Endothelial cell of umbilical vein (primary cell): ENCODE results near the gene ASS1. TPM values are rescaled to one million over a fixed set of nuclear protein-coding genes. Genes with fewer than 3 reads are reported as not detected.

Experiments
- BruUV-seq: library from RNA; stranded (reverse); fragments of 400-500 nt; replicated peaks from 2 replicates; lab custom pipeline; 2021; lab: Mats Ljungman, UMichigan
- CTCF ChIA-PET: fragments of 300-600, 350-600 bp; sonication (Branson Sonifier 250); formaldehyde crosslinking; loops from one replicate; lab custom pipeline; 2021; ENCODE audit warnings: antibody characterized with exemption, inconsistent platforms; lab: Charles Lee
- POLR2A ChIA-PET: fragments of 300-600, 350-600 bp; sonication (Branson Sonifier 250); formaldehyde crosslinking; loops from one replicate; lab custom pipeline; 2021; ENCODE audit warnings: antibody characterized with exemption, inconsistent platforms; lab: Charles Lee
- DNase-seq: peaks from one replicate; pipeline ENCODE4 v3.0.0-alpha.2; 2011; ENCODE audit warnings: low read depth, low spot score
- FAIRE-seq: peaks from 2 replicates; lab custom pipeline; 2011; peaks lifted over from hg19 to GRCh38; lab: Jason Lieb, UNC
- H2AFZ ChIP-seq: 2 replicates; pipeline ENCODE4 v1.6.0; 2012; ENCODE audit warnings: low read depth, low read length, control low read depth, inconsistent platforms
- H3K27ac ChIP-seq: 2 replicates; pipeline ENCODE4 v1.5.1; 2011; ENCODE audit warnings: low read depth, mild to moderate bottlenecking, control low read depth, low read length, moderate library complexity; ENCODE audit not compliant: insufficient read depth
- H3K27me3 ChIP-seq, 2 experiments: 2 replicates each; pipeline versions ENCODE4 v1.6.0 to v1.6.1; 2011; ENCODE audit warnings: low read length in 2 of 2, mixed read lengths in 1 of 2; ENCODE audit not compliant: control insufficient read depth in 2 of 2, insufficient read depth in 2 of 2
- H3K36me3 ChIP-seq, 2 experiments: 2 replicates in 1 of 2; 3 replicates in 1 of 2; pipeline ENCODE4 v1.5.1; 2011; ENCODE audit warnings: low read length in 2 of 2, mild to moderate bottlenecking in 1 of 2, moderate library complexity in 1 of 2; ENCODE audit not compliant: control insufficient read depth in 2 of 2, insufficient read depth in 2 of 2; ENCODE audit errors: extremely low read depth in 1 of 2
- H3K4me1 ChIP-seq: 3 replicates; pipeline ENCODE4 v1.5.1; 2011; ENCODE audit warnings: mild to moderate bottlenecking, low read length; ENCODE audit not compliant: control insufficient read depth, insufficient read depth; ENCODE audit errors: extremely low read depth
- H3K4me2 ChIP-seq: 2 replicates; pipeline ENCODE4 v1.6.1; 2011; ENCODE audit warnings: low read length, control low read depth, mixed read lengths; ENCODE audit not compliant: insufficient read depth
- H3K4me3 ChIP-seq, 3 experiments: fragments of 200-600 bp in 1 of 3; sonication (generic), shearing (Covaris generic) in 1 of 3; replicated peaks in 1 of 3; 2 replicates each; pipeline ENCODE4 v1.5.1; 2011 to 2016; ENCODE audit warnings: control low read depth in 3 of 3, low read length in 3 of 3, mild to moderate bottlenecking in 2 of 3, inconsistent platforms in 1 of 3, low read depth in 1 of 3, moderate library complexity in 1 of 3; ENCODE audit not compliant: insufficient read depth in 1 of 3
- H3K79me2 ChIP-seq: 2 replicates; pipeline ENCODE4 v1.6.0; 2012; ENCODE audit warnings: low read length, inconsistent platforms; ENCODE audit not compliant: control insufficient read depth, insufficient read depth
- H3K9ac ChIP-seq: replicated peaks from 2 replicates; pipeline ENCODE3; 2011; ENCODE audit warnings: low read length, control low read depth; ENCODE audit not compliant: insufficient read depth; ENCODE audit errors: extremely low read depth
- H3K9me1 ChIP-seq: replicated peaks from 3 replicates; pipeline ENCODE4 v1.6.0; 2011; ENCODE audit warnings: mild to moderate bottlenecking, low read length; ENCODE audit not compliant: control insufficient read depth, insufficient read depth; ENCODE audit errors: extremely low read depth
- H3K9me3 ChIP-seq: replicated peaks from 2 replicates; pipeline ENCODE4 v1.5.1; 2012; ENCODE audit warnings: low read length, inconsistent platforms; ENCODE audit not compliant: control insufficient read depth, insufficient read depth
- H4K20me1 ChIP-seq: replicated peaks from 2 replicates; pipeline ENCODE3; 2011; ENCODE audit warnings: mild to moderate bottlenecking, low read length; ENCODE audit not compliant: control insufficient read depth, insufficient read depth; ENCODE audit errors: extremely low read depth
- EZH2 ChIP-seq: IDR thresholded peaks from 2 replicates; pipeline ENCODE4 v1.6.1; 2012; ENCODE audit warnings: borderline replicate concordance, low read depth, mild to moderate bottlenecking, moderate library complexity, low read length, inconsistent platforms; ENCODE audit not compliant: severe bottlenecking
- FOS ChIP-seq: IDR thresholded peaks from 2 replicates; pipeline ENCODE4 v1.6.1; 2011; ENCODE audit warnings: mild to moderate bottlenecking, low read length, moderate library complexity, borderline replicate concordance; ENCODE audit not compliant: insufficient read depth
- GATA2 ChIP-seq: IDR thresholded peaks from 2 replicates; pipeline ENCODE4 v1.7.0; 2011; ENCODE audit warnings: low read depth, mild to moderate bottlenecking, moderate library complexity, mixed read lengths, low read length; ENCODE audit not compliant: insufficient read length, insufficient read depth
- JUN ChIP-seq: IDR thresholded peaks from 2 replicates; pipeline ENCODE4 v1.6.1; 2011; ENCODE audit warnings: borderline replicate concordance, low read depth; ENCODE audit not compliant: insufficient read length, insufficient read depth
- MYC ChIP-seq: IDR thresholded peaks from one replicate; pipeline ENCODE4 v1.6.1; 2011; ENCODE audit warnings: mild to moderate bottlenecking, low read depth, low read length
- POLR2A ChIP-seq: IDR thresholded peaks from 2 replicates; pipeline ENCODE4 v1.6.1; 2012; ENCODE audit warnings: low read depth, mild to moderate bottlenecking, control low read depth, low read length
- POLR2AphosphoS5 ChIP-seq: IDR thresholded peaks from 2 replicates; pipeline ENCODE4 v1.6.1; 2012; ENCODE audit warnings: low read depth, mild to moderate bottlenecking, control low read depth, low read length, moderate library complexity; ENCODE audit not compliant: insufficient read depth
- dilution Hi-C: fragments of 300-500 bp; cut with MboI; formaldehyde crosslinking; loops from one replicate; pipeline ENCODE4 v1.15.0; 2019; ENCODE audit warnings: low sequenced_read_pairs; ENCODE audit not compliant: extremely low pct_ligation_motif_present
- intact Hi-C: fragments of 100-400 bp; cut with micrococcal nuclease; formaldehyde crosslinking; loops from one replicate; pipeline ENCODE4 v1.10.0; 2022
- polyA plus RNA-seq, 4 experiments: library from polyadenylated mRNA; depleted of rRNA in 3 of 4; stranded (reverse) in 3 of 4; unstranded in 1 of 4; fragments of >200 nt; gene quantifications; 2 replicates each; pipeline versions ENCODE4 v1.2.1 to v1.2.3, GENCODE V29; 2011 to 2012; ENCODE audit warnings: missing spikeins in 1 of 4
- total RNA-seq: library from RNA; stranded (reverse); gene quantifications from 2 replicates; pipeline ENCODE4 v1.2.3, GENCODE V29; 2021
- TF ChIP-seq, protein P1 (sequence below), 2 donors: IDR thresholded peaks; 1 replicate in 1 of 2; 2 replicates in 1 of 2; pipeline ENCODE4 v1.5.1; 2011; ENCODE audit warnings: low read length in 2 of 2, mild to moderate bottlenecking in 2 of 2, moderate library complexity in 2 of 2, control low read depth in 1 of 2, inconsistent platforms in 1 of 2, low read depth in 1 of 2; ENCODE audit not compliant: insufficient read depth in 1 of 2; ENCODE audit errors: extremely low read depth in 1 of 2
- TF ChIP-seq, protein P2 (sequence below): IDR thresholded peaks from 2 replicates; pipeline ENCODE4 v1.6.1; 2011; ENCODE audit not compliant: insufficient read depth, insufficient read length

The ASS1 gene
- total and polyA plus RNA-seq, 2 donors (not counting 3 experiments of a cell fraction or from before 2014, with no cell fraction given): 3.6 to 12.4 TPM

DNA sequence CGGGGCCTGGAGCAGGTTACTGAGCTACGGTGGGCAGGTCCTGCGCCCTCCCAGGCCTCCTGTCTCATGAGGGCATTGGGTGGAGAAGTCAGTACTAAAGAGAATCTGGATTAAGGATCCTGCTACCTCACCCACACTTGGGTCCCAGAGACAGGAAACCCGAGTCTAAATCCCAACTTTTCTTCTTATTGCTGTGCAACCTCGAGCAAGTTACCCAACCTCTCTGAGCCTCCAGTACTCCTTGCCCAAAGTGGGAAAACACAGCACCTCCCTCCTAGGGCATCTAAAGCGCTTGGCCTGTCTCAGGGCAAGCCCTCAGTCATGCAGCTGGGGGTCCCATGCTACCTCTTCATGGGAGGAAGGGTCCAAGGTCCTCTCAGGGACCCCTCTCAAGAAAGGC lies 28.2 kb downstream of the ASS1 start:
- Histone ChIP-seq H3K4me1 (no peaks in the 10 kb centered on the region), H3K79me2 (no peaks in the 10 kb centered on the region), H3K4me2 (no peak overlapping the region), H2AFZ (no peak overlapping the region), H3K4me3 (no peak overlapping the region), H3K9ac (no peak overlapping the region), H3K9me1 (no peaks in the 10 kb centered on the region), H4K20me1 (no peaks in the 10 kb centered on the region), H3K27ac (no peak overlapping the region), H3K36me3 (no peaks in the 10 kb centered on the region), H3K9me3 (no peaks in the 10 kb centered on the region), H3K27me3 (no peaks in the 10 kb centered on the region)
- ChIA-PET POLR2A (no interaction called here), CTCF (no interaction called here)
- no TSS peak for BruUV-seq
- dilution Hi-C loops: no loop called here
- intact Hi-C loops: no loop called here
- DNase-seq: no peak
- TF ChIP-seq, protein P1, sequence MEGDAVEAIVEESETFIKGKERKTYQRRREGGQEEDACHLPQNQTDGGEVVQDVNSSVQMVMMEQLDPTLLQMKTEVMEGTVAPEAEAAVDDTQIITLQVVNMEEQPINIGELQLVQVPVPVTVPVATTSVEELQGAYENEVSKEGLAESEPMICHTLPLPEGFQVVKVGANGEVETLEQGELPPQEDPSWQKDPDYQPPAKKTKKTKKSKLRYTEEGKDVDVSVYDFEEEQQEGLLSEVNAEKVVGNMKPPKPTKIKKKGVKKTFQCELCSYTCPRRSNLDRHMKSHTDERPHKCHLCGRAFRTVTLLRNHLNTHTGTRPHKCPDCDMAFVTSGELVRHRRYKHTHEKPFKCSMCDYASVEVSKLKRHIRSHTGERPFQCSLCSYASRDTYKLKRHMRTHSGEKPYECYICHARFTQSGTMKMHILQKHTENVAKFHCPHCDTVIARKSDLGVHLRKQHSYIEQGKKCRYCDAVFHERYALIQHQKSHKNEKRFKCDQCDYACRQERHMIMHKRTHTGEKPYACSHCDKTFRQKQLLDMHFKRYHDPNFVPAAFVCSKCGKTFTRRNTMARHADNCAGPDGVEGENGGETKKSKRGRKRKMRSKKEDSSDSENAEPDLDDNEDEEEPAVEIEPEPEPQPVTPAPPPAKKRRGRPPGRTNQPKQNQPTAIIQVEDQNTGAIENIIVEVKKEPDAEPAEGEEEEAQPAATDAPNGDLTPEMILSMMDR (IDR thresholded peaks at IDR 0.05; ENCODE audit: extremely low read depth in 1 of 2, insufficient read depth in 1 of 2, low read depth in 1 of 2, low read length in 2 of 2): no peak
- TF ChIP-seq JUN (no peak), MYC (no peak), GATA2 (no peak), POLR2A (no peak), EZH2 (no peak), POLR2AphosphoS5 (no peak), FOS (no peak)
- TF ChIP-seq, protein P2, sequence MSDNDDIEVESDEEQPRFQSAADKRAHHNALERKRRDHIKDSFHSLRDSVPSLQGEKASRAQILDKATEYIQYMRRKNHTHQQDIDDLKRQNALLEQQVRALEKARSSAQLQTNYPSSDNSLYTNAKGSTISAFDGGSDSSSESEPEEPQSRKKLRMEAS: no peak
- no peak for FAIRE-seq
